Activated CD4-positive, alpha-beta T cell treated with anti-CD3 and anti-CD28 coated beads, Interleukin-2, amount 50 U/mL, for 24 hours (primary cell): ENCODE measurements around the gene MAGEA3.
"Not testable (repeated sequence)": the region's sequence is repeated elsewhere in the genome, so short reads cannot be mapped to it uniquely, and the experiment has no call there.

ENCODE experiments used
- DNase-seq, 2 donors: peaks; one replicate each; pipeline ENCODE4 v3.0.0-alpha.2; 2020; ENCODE audit warnings: low read depth in 1 of 2, low spot score in 1 of 2

MAGEA3 gene

GRCh38 chrX:152697952-152698931 is at the start of gene MAGEA3:
Gene MAGEA3 (plus strand): TSS chrX:152698794. CDS start chrX:152700833, 2,039 bp downstream.
- DNase-seq, result not testable (repeated sequence)

DNA sequence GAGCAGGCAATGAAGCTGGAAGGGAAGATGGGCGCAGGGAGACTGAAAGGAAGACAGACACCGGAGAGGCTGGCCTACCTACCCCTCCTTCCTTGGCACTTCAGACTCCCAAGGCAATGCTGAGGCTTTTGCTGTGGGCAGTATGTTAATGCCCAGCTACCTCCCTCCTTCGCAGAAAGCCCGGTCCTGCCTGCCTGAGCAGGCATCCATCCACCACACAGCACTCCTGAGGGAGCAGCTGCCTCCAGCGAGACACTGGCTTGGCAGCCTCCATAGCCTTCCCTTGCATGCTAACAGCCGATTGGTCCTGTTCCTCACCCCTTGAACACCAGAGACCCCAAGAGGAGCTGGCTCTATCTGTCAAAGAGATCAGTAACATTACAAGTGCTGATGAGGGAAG is 46.5 kb upstream of the MAGEA3 start:
- no peak for DNase-seq

GRCh38 chrX:152652467-152652866 is 46.1 kb upstream of the MAGEA3 start:
- no peak for DNase-seq

DNA sequence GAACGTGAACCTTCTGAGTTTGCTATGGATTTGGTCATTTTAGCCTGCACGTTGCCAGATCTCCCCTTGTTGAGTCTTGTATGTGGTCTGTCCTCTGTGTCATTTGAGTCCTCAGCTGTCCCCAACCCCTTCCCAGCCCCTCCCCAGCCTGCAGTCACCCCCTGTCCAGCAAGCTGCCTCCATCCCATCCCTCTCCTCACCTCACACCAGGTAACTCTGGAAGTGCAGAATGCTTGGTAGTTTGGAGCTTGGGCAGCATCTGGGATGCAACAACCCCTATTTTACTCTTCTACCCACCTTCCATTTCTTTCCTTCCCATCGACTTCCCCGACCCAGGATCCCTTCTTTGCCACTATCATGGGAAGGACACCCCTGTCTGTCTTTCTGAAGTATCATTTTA is 42.5 kb upstream of the MAGEA3 start:
- DNase-seq, result no peak

GRCh38 chrX:152656890-152657289 is 41.7 kb upstream of the MAGEA3 start:
- no peak for DNase-seq

- DNase-seq, result no peak
Observed at GRCh38 chrX:152658302-152658701, 40.3 kb upstream of the MAGEA3 start.

DNA sequence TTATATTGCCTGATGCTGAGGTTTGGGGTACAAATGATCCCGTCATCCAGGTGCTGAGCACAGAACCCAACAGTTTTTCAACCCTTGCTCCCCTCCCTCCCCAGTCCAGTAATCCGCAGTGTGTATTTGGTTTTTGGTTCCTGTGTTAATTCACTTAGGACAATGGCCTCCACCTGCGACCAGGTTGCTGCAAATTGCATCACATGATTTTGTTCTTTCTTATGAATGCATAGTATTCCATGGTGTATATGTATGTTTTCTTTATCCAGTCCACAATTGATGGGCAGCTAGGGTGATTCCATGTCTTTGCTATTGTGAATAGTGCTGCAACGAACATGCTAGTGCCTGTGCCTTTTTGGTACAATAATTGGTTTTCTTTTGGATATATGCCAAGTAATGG is 35.5 kb upstream of the MAGEA3 start:
- DNase-seq, result no peak

GRCh38 chrX:152674135-152674534 is 24.5 kb upstream of the MAGEA3 start:
- DNase-seq, result no peak

GRCh38 chrX:152674652-152675051 is 23.9 kb upstream of the MAGEA3 start:
- DNase-seq, result not testable (repeated sequence)

DNA sequence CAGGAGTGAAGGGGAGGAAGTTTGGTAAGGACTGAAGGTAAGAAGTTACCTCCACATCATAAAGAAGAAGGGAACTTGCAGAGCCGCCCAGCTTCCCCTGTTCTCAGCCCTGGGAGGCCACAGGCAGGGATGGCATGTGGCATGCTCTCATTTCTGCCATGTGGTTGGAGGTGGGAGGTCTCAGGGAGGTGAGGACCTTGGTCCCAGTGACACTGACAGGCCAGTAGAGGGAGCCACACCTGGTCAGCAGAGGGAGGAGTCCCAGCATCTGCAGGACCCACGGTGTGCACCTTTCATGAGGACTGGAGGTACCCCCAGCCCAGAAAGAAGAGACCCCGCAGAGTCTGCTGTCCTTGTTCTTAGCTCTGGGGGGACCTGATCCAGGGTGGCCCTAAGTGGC is 17.6 kb upstream of the MAGEA3 start:
- not testable (repeated sequence) for DNase-seq

GRCh38 chrX:152700390-152700789 is 1.8 kb downstream of the MAGEA3 start:
- not testable (repeated sequence) for DNase-seq

DNA sequence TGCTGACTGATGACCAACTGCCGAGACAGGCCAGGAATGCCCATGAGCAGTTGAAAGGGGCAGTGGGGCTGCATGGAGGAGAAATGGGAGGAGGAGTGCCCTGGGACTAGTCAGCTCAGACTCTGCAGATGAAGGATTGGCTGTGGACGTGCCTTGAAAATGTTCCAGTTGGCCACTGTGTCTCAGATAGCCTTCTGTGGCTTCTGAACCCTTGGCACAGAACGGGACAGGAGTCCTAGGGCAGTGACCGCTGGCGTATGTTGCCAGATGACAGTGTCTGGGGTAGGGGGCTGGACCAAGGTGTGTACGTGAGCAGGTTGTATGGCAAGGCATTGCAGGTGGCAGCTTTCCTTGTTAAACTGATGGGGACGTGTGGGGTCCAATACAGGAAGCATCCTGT is 7.9 kb downstream of the MAGEA3 start:
- DNase-seq, result not testable (repeated sequence)

DNA sequence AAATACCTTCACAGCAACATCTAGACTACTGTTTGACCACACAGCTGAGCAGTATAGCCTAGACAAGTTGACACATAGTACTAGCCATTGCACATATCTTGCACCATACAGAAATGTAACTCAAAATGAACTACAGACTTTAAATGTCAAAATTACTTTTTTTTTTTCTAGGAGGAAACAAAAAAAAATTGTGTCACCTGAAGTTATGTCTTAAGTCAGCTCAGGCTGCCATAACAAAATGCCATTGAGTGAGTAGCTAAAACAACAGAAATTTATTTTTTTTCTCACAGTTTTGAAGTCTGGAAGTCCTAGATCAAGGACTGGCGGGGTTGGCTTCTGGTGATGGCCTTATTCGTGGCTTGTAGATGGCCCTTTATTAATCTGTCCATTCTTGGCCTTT is 10.6 kb downstream of the MAGEA3 start, which contains the start of gene CSAG2:
Gene CSAG2 (minus strand): TSS at position 101 of the 400 bp plus-strand sequence. CDS start 161 bp downstream, outside the sequence.
- not testable (repeated sequence) for DNase-seq

GRCh38 chrX:152713195-152713594 is 14.6 kb downstream of the MAGEA3 start:
- not testable (repeated sequence) for DNase-seq

DNA sequence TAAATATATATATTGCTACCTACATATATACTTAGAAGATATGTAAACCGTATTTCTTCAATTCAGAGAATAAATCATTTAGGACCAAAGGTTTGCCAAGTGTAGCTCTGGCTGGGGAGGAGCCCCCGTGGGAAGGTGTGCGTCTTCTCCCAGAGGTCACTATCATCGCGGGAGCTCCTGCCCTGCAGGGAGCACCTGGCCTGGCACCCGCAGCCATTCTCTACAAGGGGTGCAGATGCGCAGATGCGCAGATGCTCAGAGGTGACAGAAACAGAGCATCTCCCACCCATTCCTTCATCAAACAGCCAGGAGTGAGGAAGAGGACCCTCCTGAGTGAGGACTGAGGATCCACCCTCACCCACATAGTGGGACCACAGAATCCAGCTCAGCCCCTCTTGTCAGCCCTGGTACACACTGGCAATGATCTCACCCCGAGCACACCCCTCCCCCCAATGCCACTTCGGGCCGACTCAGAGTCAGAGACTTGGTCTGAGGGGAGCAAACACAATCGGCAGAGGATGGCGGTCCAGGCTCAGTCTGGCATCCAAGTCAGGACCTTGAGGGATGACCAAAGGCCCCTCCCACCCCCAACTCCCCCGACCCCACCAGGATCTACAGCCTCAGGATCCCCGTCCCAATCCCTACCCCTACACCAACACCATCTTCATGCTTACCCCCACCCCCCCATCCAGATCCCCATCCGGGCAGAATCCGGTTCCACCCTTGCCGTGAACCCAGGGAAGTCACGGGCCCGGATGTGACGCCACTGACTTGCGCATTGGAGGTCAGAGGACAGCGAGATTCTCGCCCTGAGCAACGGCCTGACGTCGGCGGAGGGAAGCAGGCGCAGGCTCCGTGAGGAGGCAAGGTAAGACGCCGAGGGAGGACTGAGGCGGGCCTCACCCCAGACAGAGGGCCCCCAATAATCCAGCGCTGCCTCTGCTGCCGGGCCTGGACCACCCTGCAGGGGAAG is 15.5 kb downstream of the MAGEA3 start, which contains the start of gene MAGEA2B:
Gene MAGEA2B (plus strand): TSS at position 814 of the 973 bp plus-strand sequence. CDS start 2,479 bp downstream, outside the sequence.
- not testable (repeated sequence) for DNase-seq

DNA sequence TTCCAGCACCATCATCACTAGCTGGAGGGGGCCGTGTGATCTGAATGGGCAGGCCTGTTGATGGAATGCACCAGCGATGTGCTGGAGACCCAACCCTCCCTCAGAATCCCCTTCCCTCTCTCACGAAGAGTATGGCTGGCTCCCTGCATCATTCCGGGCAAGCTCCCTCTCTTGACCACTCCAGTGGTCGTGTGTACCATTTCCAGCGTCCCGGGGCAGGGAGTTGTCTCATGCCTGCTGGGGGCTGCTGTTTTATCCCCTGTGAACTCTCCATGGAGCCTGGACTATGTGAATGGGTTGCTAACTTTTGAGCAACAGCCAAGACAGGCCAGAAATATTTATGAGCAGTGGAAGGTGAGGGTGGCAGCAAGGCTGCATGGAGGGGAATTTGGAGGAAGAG is 26.8 kb downstream of the MAGEA3 start:
- no peak for DNase-seq

DNA sequence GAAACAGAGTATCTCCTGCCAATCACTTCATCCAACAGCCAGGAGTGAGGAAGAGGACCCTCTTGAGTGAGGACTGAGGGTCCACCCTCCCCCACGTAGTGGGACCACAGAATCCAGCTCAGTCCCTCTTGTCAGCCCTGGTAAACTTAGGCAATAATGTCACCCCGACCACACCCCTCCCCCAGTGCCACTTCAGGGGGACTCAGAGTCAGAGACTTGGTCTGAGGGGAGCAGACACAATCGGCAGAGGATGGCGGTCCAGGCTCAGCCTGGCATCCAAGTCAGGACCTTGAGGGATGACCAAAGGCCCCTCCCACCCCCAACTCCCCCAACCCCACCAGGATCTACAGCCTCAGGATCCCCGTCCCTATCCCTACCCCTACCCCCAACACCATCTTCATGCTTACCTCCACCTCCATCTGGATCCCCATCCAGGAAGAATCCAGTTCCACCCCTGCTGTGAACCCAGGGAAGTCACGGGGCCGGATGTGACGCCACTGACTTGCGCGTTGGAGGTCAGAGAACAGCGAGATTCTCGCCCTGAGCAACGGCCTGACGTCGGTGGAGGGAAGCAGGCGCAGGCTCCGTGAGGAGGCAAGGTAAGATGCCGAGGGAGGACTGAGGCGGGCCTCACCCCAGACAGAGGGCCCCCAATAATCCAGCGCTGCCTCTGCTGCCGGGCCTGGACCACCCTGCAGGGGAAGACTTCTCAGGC is 34.8 kb downstream of the MAGEA3 start, which contains the start of the genes CSAG1 and MAGEA12:
Gene CSAG1 (minus strand): TSS at position 461 of the 715 bp plus-strand sequence. CDS start 1,261 bp downstream, outside the sequence.
Gene MAGEA12 (plus strand): TSS at position 497 of the 715 bp plus-strand sequence. CDS start 2,405 bp downstream, outside the sequence.
- no peak for DNase-seq

- not testable (repeated sequence) for DNase-seq
Observed at GRCh38 chrX:152734143-152734858, 35.7 kb downstream of the MAGEA3 start.

GRCh38 chrX:152735101-152735500 is 36.5 kb downstream of the MAGEA3 start:
- no peak for DNase-seq
